Measurements from ENCODE around the gene KLRK1. TPM values are rescaled to one million over a fixed set of nuclear protein-coding genes. Genes with fewer than 3 reads are reported as not detected.
A peak's percentile ranks its signal among the peaks of the same experiment; 100 is the strongest.
"Not testable (repeated sequence)": the region's sequence is repeated elsewhere in the genome, so short reads cannot be mapped to it uniquely, and the experiment has no call there.

KLRK1 gene
- total RNA-seq, 1 experiment from 2014 or later = not detected

- in situ Hi-C loops (cut with HindIII; ENCODE audit: low pct_unique_long_range_greater_than_20kb, low sequenced_read_pairs) = no loop called here
- no peak for DNase-seq (ENCODE audit: low read depth)
These were observed 3.5 kb upstream of the KLRK1 start for GRCh38 chr12:10393291-10393690.

- in situ Hi-C loops (cut with HindIII; ENCODE audit: low pct_unique_long_range_greater_than_20kb, low sequenced_read_pairs) = no loop called here
- no peak for DNase-seq (ENCODE audit: low read depth)
These were observed 2.6 kb upstream of the KLRK1 start for GRCh38 chr12:10392394-10392930.

DNA sequence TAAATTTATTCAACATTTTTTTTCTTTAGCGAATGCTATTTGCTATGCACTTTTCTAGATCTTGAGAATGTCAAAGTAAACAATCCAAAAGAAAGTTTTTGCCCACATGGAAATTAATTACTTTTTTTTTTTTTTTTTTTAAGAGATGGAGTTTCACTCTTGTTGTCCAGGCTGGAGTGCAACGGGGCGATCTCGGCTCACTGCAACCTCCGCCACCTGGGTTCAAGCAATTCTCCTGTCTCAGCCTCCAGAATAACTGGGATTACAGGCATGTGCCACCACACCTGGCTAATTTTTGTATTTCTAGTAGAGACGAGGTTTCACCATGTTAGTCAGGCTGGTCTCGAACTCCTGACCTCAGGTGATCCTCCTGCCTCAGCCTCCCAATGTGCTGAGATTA is 1.1 kb upstream of the KLRK1 start:
- in situ Hi-C loops (cut with HindIII; ENCODE audit: low pct_unique_long_range_greater_than_20kb, low sequenced_read_pairs); DNase-seq (ENCODE audit: low read depth): not testable (repeated sequence)

GRCh38 chr12:10388624-10389413 is 1.0 kb downstream of the KLRK1 start:
- DNase-seq (ENCODE audit: low read depth) = no peak
- in situ Hi-C loops (cut with HindIII; ENCODE audit: low pct_unique_long_range_greater_than_20kb, low sequenced_read_pairs) = no loop called here

DNA sequence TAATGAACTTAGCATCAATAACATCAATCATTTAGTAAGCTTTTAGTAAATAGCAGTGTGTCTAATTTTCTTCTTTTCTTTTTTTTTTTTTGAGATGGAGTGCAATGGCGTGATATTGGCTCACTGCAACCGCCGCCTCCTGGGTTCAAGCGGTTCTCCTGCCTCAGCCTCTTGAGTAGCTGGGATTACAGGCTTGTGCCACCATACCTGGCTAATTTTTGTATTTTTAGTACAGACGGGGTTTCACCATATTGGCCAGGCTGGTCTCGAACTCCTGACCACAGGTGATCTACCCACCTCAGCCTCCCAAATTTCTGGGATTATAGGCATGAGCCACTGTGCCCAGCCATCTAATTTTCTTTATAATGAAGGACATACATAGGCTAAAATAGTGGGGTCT is 2.3 kb downstream of the KLRK1 start:
- DNase-seq (ENCODE audit: low read depth); in situ Hi-C loops (cut with HindIII; ENCODE audit: low pct_unique_long_range_greater_than_20kb, low sequenced_read_pairs): not testable (repeated sequence)

GRCh38 chr12:10386857-10387256 is 3.0 kb downstream of the KLRK1 start:
- in situ Hi-C loops (cut with HindIII; ENCODE audit: low pct_unique_long_range_greater_than_20kb, low sequenced_read_pairs) = no loop called here
- DNase-seq (ENCODE audit: low read depth) = no peak

DNA sequence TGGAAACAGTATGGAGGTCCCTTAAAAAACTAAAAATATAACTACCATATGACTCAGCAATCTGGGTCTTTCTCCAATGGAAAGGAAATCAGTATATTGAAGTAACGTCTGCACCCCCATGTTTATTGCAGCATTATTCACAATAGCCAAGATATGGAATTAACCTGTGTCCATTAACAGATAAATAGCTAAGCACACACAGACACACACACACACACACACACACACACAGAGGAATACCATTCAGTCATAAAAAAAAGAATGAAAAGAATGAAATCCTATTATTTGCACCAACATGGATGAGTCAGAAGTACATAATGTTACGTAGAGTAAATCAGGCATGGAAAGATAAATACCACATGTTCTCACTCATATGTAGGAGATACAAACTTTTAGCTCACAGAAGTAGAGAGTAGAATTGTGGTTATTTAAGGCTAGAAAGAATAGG is 4.7 kb downstream of the KLRK1 start:
- in situ Hi-C loops (cut with HindIII; ENCODE audit: low pct_unique_long_range_greater_than_20kb, low sequenced_read_pairs) = no loop called here
- DNase-seq (ENCODE audit: low read depth) = peak; percentile 93

- in situ Hi-C loops (cut with HindIII; ENCODE audit: low pct_unique_long_range_greater_than_20kb, low sequenced_read_pairs) = no loop called here
These were observed 5.7 kb downstream of the KLRK1 start for GRCh38 chr12:10384191-10384590.

DNA sequence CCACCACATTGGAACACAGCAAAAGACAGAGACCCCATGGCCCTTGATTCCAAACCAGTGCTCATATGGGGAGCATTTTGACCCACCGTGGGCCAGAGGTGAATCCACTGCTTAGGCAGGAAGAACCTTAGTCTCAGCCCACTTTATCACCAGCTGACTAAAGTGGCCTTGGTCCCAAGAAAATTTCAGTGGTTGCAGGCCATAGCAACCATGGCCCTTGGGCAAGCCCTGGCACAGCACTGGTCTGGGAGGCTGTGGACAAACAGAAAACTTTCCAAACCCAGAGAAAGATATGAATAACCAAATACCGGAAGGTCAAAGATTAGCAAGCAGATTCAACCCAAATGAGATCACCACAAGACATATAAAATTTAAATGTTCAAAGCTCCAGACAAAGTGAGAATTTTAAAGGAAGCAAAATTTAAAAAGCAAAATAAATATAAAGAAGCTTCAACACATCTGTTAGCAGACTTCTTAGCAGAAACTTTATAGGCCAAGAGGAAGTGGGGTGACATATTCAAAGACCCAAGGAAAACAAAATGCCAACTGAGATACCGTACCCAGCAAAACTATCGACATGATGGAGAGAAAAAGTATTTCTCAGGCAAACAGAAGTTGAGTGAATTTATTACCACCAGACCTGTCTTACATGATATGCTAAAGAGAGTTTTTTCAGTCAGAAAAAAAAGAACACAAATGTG is 7.8 kb downstream of the KLRK1 start:
- in situ Hi-C loops (cut with HindIII; ENCODE audit: low pct_unique_long_range_greater_than_20kb, low sequenced_read_pairs) = no loop called here
- DNase-seq (ENCODE audit: low read depth) = no peak

More at GRCh38 chr12:10384191-10384590, 5.7 kb downstream of the KLRK1 start:
- no peak for DNase-seq (ENCODE audit: low read depth)

- DNase-seq (ENCODE audit: low read depth); in situ Hi-C loops (cut with HindIII; ENCODE audit: low pct_unique_long_range_greater_than_20kb, low sequenced_read_pairs): not testable (repeated sequence)
These were observed 11.1 kb downstream of the KLRK1 start for GRCh38 chr12:10378737-10379136.

DNA sequence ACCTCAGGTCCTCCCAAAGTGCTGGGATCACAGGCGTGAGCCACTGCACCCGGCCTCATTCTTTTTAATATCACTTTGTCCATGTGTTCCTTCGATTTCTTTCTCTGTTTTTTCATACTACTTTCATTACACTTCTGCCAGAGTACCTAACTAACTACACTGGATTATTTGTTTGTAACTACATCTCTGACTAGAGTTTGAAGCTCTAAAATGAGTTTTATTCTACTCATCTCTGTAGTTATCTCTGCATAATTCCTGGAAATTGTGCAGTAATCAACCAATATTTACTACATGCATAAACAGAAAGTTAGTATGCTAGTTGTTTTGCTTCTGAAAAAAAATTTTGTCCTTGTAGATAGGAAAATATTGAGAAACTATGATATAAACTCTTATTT is 15.2 kb downstream of the KLRK1 start:
- no peak for DNase-seq (ENCODE audit: low read depth)
- in situ Hi-C loops (cut with HindIII; ENCODE audit: low pct_unique_long_range_greater_than_20kb, low sequenced_read_pairs) = no loop called here

GRCh38 chr12:10372559-10372958 is 17.3 kb downstream of the KLRK1 start:
- no peak for DNase-seq (ENCODE audit: low read depth)
- in situ Hi-C loops (cut with HindIII; ENCODE audit: low pct_unique_long_range_greater_than_20kb, low sequenced_read_pairs) = no loop called here

DNA sequence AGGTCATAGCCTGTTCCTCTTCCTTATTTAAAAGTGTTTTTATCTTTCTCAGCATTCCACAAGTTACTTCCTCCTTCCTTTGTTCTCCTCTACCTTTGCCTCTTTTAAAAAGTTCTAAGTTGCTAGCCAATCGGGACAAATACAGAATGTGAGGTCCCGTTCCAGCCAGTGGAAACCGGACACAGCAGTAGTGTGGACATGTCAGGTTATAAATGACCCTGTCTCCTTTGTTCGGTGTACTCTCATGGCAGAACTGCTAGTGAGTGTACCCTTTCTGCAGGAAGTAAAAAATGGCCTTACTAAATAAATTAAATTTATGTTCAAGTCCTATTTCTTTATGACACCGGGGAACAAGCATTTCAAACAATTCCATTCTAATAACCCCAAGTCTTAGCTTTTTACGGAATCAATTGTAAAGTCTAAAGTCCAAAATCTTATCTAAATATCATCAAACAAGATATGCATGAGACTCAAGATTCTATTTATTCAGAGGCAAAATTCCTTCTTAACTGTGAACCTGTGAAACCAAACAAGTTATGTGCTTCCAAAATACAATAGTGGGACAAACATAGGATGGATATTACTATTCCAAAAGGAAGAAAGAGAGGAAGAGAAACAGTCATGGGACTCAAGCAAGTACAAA is 17.8 kb downstream of the KLRK1 start:
- in situ Hi-C loops (cut with HindIII; ENCODE audit: low pct_unique_long_range_greater_than_20kb, low sequenced_read_pairs); DNase-seq (ENCODE audit: low read depth): not testable (repeated sequence)

DNA sequence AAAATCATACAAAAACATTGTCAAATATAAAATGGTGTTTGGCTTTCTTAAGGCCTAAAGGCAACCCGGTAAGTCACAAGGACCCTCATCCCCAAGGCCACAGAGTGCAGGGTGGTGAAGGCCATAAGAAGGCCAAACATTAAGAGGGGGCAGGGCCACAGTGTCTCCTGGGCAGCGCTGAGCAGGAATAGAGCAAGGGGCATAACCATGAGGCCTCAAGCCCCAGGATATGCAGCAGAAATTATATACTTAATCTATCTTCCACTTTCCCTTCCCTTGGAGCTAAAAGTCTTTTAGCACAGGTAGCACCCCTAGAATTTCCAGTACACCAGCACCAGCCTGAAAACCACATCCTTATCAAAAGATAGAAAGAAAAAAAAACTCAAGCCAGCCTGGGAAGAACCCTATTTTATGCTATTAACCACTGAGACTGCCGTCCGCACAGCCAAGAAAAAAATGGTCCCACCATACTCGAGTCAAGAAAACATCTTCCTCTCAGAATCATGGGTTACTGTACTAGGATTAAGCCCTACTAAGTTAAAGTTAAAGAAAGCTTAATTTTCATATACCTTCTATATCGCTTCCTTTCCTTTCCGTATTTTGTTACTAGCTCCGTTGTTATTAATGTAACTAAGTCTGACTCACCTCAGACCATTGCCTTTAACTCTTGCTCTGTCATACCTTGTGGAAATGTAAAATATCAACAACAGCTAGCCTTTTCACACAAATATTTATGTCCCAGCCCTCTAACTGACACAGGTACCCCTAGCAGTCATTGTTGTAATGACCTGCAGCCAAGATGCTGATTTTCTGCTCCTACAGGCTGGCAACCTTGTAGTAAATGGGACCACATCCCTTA is 20.1 kb downstream of the KLRK1 start:
- in situ Hi-C loops (cut with HindIII; ENCODE audit: low pct_unique_long_range_greater_than_20kb, low sequenced_read_pairs) = no loop called here
- no peak for DNase-seq (ENCODE audit: low read depth)

GRCh38 chr12:10368206-10369171 is 21.4 kb downstream of the KLRK1 start:
- in situ Hi-C loops (cut with HindIII; ENCODE audit: low pct_unique_long_range_greater_than_20kb, low sequenced_read_pairs) = no loop called here
- DNase-seq (ENCODE audit: low read depth) = no peak

DNA sequence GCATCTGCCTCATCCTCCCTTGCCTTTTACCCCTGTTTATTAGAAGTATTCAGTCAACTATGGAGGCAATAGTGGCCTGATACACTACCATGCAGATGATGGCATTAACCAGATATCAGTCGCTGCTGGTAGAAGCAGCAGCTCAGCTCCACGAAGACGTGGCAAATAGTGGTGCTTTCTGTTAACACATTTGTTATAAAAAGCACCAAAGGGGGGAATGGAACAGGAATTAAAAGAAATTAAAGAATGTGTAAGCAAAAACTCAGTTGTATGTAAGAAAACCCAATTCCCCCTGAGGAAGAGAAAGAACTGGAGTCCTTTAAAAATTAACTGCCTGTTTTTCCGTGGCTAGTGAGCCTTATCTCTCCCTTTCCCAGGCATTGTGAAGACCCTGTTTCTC is 22.1 kb downstream of the KLRK1 start:
- in situ Hi-C loops (cut with HindIII; ENCODE audit: low pct_unique_long_range_greater_than_20kb, low sequenced_read_pairs); DNase-seq (ENCODE audit: low read depth): not testable (repeated sequence)

GRCh38 chr12:10366875-10367274 is 23.0 kb downstream of the KLRK1 start:
- peak; percentile 38 for DNase-seq (ENCODE audit: low read depth)
- in situ Hi-C loops (cut with HindIII; ENCODE audit: low pct_unique_long_range_greater_than_20kb, low sequenced_read_pairs) = no loop called here
